Posterior vena cava (tissue), 2 donors: ENCODE data around the gene GPR158. TPM values are rescaled to one million over a fixed set of nuclear protein-coding genes. Genes with fewer than 3 reads are reported as not detected.

Experiments used
- DNase-seq: peaks from one replicate; pipeline ENCODE4 v3.0.0-alpha.2; 2020; ENCODE audit warnings: low spot score
- intact Hi-C, 2 donors: fragments of 100-400 bp; cut with DNase I; formaldehyde crosslinking; loops; one replicate each; pipeline versions ENCODE4 v1.14.1 to v1.14.2; 2022 to 2023
- total RNA-seq, 2 donors: library from RNA; stranded (reverse); fragmentation: NEBNext Ultra II Directional; extraction: Animal tissue kit (Norgen Biotek cat#: 25700); gene quantifications; one replicate each; pipeline ENCODE4 v1.2.1, GENCODE V29; 2021
- donor health status: DM: yes; HTN: yes; CAD: no.
- donor health status: DM: yes; HTN: yes; CAD: no.

GPR158 gene
- total RNA-seq, 2 donors from 2014 or later = 0.05 TPM

DNA sequence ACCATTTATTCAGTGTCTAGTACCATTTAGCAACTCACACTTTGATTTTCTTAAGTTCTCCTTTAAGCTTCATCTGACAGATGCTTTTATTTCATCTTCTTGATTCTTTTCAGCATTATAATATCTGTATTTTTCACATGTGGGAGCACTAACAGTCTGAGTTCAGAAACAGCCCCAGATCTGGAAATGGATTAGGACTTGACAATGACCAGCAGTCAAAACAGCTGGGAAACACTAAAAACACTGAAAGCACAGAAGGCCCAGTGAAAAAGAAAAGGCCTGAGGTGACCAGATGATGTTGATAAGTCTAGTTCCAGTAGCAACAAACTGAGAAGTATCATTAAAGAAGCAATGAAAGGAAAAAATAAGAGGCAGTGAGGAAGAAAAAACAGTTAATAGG, 454.5 kb downstream of the GPR158 start:
- no peak for DNase-seq
- intact Hi-C loops = no loop called here

DNA sequence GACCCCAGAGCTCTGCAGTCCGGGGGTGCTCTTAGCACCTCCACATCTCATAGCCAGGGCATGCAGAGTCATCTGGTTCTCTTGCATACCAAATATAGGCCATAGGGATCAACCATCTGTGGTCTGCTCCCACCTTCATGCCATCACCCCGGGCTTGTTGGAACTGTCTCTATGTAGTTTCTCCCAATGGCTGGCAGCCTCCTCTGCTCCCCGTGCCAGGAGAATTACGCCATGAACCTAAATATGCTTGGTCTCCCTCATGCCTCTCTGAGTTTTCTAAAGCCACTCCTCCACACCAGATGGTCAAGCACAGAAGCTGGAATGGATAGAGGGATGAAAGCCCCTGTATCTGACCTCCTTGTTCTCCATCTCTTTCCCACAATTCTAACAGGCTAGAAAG, 456.7 kb downstream of the GPR158 start:
- intact Hi-C loops = no loop called here
- DNase-seq = no peak

DNA sequence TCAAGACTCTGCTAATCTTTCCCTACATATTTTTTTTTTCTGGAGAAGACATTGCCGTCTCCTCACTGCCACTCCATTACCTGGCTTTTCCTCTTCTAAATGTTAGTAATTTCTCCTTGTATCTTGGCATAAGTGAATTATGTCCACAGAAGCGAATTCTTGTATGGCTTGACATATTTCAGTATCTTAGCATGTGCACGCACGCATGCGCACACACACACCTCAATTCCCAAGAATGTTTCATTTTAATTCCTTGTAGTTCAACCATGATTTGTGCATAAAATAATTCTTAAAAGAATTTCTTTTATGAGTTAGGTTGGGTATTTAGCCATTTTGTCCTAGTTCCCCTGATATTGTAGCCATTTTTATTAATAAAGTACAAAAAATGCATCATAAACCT, 458.0 kb downstream of the GPR158 start:
- DNase-seq = no peak
- intact Hi-C loops = no loop called here

DNA sequence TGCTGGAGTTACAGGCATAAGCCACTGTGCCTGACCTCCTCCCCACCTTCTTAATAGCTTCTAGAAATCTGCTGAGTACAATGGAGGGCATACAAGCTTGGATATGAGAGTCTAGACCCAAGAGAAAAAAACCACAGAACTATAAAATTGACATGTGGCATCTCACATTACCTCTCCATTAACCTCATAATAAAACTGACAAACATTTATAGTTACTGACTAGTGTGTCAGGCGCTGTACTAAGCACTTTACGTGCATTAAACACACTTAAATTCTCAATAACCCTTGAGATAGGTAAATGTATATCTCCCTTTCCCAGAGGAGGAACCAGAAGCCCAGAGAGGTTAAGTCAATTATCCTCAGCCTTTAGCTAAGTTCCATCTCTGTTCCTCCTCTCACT, 458.7 kb downstream of the GPR158 start:
- intact Hi-C loops = no loop called here
- no peak for DNase-seq

DNA sequence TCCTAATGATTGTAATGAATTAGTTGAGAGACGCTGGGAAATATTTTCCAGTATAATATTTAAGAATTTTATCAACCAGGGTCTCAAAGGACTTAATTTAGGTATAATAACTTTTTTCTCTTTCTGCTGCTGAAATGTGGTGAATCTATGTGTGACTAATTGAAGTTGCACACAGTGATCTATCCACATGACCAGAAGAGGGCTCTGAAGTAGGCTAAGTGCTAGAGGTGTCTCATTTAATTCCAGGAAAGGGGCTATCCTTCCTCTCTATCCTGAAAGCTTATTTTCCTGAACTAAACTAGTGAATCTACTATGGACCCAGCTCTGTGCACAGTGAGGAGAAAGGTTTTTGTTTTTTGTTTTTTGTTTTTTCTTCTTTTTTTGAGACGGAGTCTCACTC, 464.8 kb downstream of the GPR158 start:
- intact Hi-C loops = no loop called here
- no peak for DNase-seq

DNA sequence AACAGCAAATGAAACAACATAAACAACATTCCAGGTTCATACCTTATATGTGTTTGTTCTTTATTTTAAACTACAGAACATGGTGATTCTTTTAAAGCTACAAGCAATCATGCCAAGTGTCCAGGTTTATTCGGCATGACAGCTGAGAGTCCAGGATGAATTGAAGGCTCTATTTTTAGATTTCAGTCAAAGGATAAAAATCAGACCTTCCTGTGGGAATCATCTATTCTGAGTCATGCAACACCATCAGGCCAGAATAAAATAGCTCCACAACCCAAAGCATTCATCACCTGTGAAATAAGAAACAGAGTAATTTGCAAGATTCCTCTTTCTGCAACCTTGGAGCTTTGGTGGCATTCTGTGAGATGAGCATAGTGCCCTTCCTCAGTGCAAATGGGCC, 466.8 kb downstream of the GPR158 start:
- intact Hi-C loops = no loop called here
- no peak for DNase-seq

DNA sequence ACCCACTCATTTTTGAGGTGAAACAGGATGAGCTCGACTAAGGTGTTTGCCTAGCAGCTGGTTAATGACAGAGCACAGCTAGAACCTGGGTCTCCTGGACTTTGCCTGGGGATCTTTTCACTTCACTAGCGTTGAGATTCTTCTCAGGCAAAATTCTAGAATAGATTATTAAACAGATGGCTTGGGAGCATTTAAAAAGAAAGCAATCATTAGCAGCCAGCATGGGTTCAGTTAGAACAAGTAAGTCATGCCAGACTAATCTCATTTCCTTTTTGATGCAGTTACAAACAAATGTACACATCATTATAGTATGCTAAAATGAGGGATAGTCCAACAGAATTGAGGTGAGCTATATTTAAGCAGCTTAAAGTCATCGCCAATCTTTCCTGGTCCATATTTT, 467.9 kb downstream of the GPR158 start:
- intact Hi-C loops = no loop called here
- DNase-seq = no peak

DNA sequence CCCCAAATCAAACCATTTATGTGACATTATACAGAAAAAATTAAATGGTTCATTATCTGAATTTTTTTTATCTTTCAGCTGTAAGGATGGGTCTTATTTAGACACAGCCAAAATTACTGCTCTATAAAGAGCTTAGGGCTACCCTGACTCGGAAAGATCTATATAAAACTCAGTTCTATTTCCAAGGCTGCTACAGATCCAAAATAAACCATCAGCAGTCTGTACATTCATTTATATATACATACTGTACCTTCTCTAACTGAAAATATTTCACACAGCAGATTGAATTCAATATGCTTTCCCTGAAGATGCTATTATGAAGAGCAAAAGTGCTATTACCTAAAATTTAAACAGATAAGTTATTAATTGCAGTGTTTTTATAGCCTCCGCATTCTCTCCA, 471.6 kb downstream of the GPR158 start:
- intact Hi-C loops = no loop called here
- DNase-seq = no peak

DNA sequence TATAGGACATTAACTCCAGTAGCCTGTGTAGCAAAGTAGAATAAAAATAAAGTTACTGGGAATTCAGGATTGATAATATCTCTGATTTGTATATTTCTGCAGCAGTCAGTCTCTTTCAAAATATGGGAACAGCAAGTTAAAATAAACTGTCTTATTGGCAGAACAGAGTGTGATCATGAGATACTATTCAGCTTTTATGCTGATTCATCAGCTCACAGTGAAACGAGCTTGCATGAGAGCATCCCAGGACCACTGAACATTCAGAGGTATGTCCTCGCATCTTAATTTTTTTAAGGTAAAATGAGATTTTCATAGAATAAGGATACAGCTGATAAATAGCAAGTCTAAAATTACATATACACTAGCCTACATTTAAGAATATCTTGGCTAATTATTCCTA, 476.7 kb downstream of the GPR158 start:
- intact Hi-C loops = no loop called here
- no peak for DNase-seq

Other genes with a start within 250 kb of the GPR158 start
- gene PRTFDC1, start 222.4 kb upstream of the GPR158 start, total RNA-seq = 10 to 100 TPM in 1 of 2 donors, 1 to 10 TPM in 1; 7.2 to 14.4 TPM
- gene ENKUR, start 158.8 kb upstream of the GPR158 start, total RNA-seq = not detected
- 1 to 10 TPM; 1.9 to 2.1 TPM for gene THNSL1, start 158.4 kb upstream of the GPR158 start, total RNA-seq